ENCODE results near the gene NFASC. TPM values are rescaled to one million over a fixed set of nuclear protein-coding genes. Genes with fewer than 3 reads are reported as not detected.

NFASC gene
- total and polyA plus RNA-seq, 4 donors, result 4.3 to 92.7 (median 32.8) TPM

- H3K27me3 ChIP-seq (ENCODE audit: control insufficient read depth in 1 of 2, insufficient read depth in 2 of 2, low read length in 1 of 2), result no peaks in the 10 kb centered on the region
- no peaks in the 10 kb centered on the region for H3K4me1 ChIP-seq (ENCODE audit: control insufficient read depth in 1 of 2, insufficient read depth in 2 of 2, low read length in 2 of 2)
- peaks cover 1% of the 10 kb centered on the region for H3K9me3 ChIP-seq (ENCODE audit: control insufficient read depth, low read length)
- H3K27ac ChIP-seq (ENCODE audit: low read depth in 1 of 2, low read length in 2 of 2), result no peak overlapping the region
- intact Hi-C loops (cut with DNase I), result no loop called here
- ATAC-seq (ENCODE audit: low FRiP score), result no peak
- no peak for DNase-seq
- H3K4me3 ChIP-seq (ENCODE audit: low read length in 2 of 2), result no peak overlapping the region
- no peaks in the 10 kb centered on the region for H3K36me3 ChIP-seq (ENCODE audit: control insufficient read depth in 1 of 2, insufficient read depth in 2 of 2, low read length in 1 of 2)
- 4 to 9% methylated on average over 5 of the region's 5 CpGs for WGBS, 2 donors
Measured at GRCh38 chr1:204959374-204959773, 88.7 kb downstream of the NFASC start.

GRCh38 chr1:204959836-204960235 is 89.2 kb downstream of the NFASC start:
- Histone ChIP-seq H3K27ac (ENCODE audit: low read depth in 1 of 2, low read length in 2 of 2) (no peak overlapping the region), H3K36me3 (ENCODE audit: control insufficient read depth in 1 of 2, insufficient read depth in 2 of 2, low read length in 1 of 2) (no peaks in the 10 kb centered on the region), H3K4me1 (ENCODE audit: control insufficient read depth in 1 of 2, insufficient read depth in 2 of 2, low read length in 2 of 2) (no peaks in the 10 kb centered on the region), H3K4me3 (ENCODE audit: low read length in 2 of 2) (no peak overlapping the region), H3K9me3 (ENCODE audit: control insufficient read depth, low read length) (peaks cover 1% of the 10 kb centered on the region), H3K27me3 (ENCODE audit: control insufficient read depth in 1 of 2, insufficient read depth in 2 of 2, low read length in 1 of 2) (no peaks in the 10 kb centered on the region)
- 8 to 13% methylated on average over 2 of the region's 2 CpGs for WGBS, 2 donors
- DNase-seq (no peak), ATAC-seq (ENCODE audit: low FRiP score) (no peak)
- intact Hi-C loops (cut with DNase I), result no loop called here

- DNase-seq (no peak), ATAC-seq (ENCODE audit: low FRiP score) (no peak)
- H3K27me3 ChIP-seq (ENCODE audit: control insufficient read depth in 1 of 2, insufficient read depth in 2 of 2, low read length in 1 of 2), result no peaks in the 10 kb centered on the region
- peaks cover 1% of the 10 kb centered on the region for H3K9me3 ChIP-seq (ENCODE audit: control insufficient read depth, low read length)
- WGBS, 2 donors, result 75 to 78% methylated on average over 8 of the region's 8 CpGs
- H3K4me1 ChIP-seq (ENCODE audit: control insufficient read depth in 1 of 2, insufficient read depth in 2 of 2, low read length in 2 of 2), result no peaks in the 10 kb centered on the region
- intact Hi-C loops (cut with DNase I), result no loop called here
- no peak overlapping the region for H3K4me3 ChIP-seq (ENCODE audit: low read length in 2 of 2)
- H3K36me3 ChIP-seq (ENCODE audit: control insufficient read depth in 1 of 2, insufficient read depth in 2 of 2, low read length in 1 of 2), result no peaks in the 10 kb centered on the region
- H3K27ac ChIP-seq (ENCODE audit: low read depth in 1 of 2, low read length in 2 of 2), result no peak overlapping the region
Measured at GRCh38 chr1:204960306-204961125, 89.9 kb downstream of the NFASC start.

- no peak for ATAC-seq (ENCODE audit: low FRiP score)
- H3K4me1 ChIP-seq (ENCODE audit: control insufficient read depth in 1 of 2, insufficient read depth in 2 of 2, low read length in 2 of 2), result no peaks in the 10 kb centered on the region
- H3K36me3 ChIP-seq (ENCODE audit: control insufficient read depth in 1 of 2, insufficient read depth in 2 of 2, low read length in 1 of 2), result no peaks in the 10 kb centered on the region
- no peak for DNase-seq
- H3K27me3 ChIP-seq (ENCODE audit: control insufficient read depth in 1 of 2, insufficient read depth in 2 of 2, low read length in 1 of 2), result no peaks in the 10 kb centered on the region
- H3K27ac ChIP-seq (ENCODE audit: low read depth in 1 of 2, low read length in 2 of 2), result no peak overlapping the region
- peaks cover 1% of the 10 kb centered on the region for H3K9me3 ChIP-seq (ENCODE audit: control insufficient read depth, low read length)
- H3K4me3 ChIP-seq (ENCODE audit: low read length in 2 of 2), result no peak overlapping the region
- WGBS, 2 donors, result 54 to 72% methylated on average over 8 of the region's 8 CpGs
- intact Hi-C loops (cut with DNase I), result no loop called here
Measured at GRCh38 chr1:204961765-204962419, 91.2 kb downstream of the NFASC start.

DNA sequence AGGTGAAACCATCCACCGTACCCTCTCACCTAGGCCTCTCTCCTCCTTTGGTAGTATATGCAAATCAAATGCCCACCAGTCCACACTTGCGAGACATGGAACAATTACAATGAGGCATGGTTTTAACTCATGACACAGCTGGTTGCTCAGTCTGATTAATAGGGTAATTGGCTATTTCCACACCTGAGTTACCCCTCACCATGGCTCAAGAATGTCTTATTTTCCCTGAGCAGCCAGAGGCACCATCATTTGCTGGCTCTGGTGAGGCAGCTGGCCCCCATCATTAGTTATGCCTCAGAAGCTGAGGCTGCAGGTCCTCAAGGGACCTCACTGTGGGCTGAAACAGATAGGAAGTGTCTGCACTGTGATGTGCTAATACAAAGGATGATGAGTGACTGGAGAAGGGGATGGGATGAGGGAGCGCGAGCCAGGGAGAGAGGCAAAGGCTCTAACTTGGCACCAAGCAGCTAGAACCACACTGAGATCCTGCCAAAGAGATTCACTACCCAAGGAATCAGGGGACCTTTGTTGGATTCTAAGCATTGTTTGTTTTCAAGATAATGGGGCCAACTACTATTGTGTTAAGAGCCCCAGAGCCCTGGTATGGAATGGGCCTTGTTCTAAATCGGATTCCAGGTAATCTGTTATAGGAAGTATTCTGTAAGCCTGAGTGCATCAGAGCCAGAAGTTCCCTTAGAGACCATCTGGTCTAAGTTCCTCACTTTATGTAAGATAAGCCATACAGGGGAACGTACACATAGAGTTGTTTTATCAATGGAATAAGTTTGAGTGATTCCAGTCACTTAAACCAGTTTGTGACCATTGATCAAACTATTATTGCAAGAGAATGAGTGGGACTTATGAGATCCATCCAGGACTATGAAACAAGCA is 92.3 kb downstream of the NFASC start:
- intact Hi-C loops (cut with DNase I), result no loop called here
- Histone ChIP-seq H3K9me3 (ENCODE audit: control insufficient read depth, low read length) (peaks cover 1% of the 10 kb centered on the region), H3K27ac (ENCODE audit: low read depth in 1 of 2, low read length in 2 of 2) (no peak overlapping the region), H3K4me1 (ENCODE audit: control insufficient read depth in 1 of 2, insufficient read depth in 2 of 2, low read length in 2 of 2) (no peaks in the 10 kb centered on the region), H3K4me3 (ENCODE audit: low read length in 2 of 2) (no peak overlapping the region), H3K36me3 (ENCODE audit: control insufficient read depth in 1 of 2, insufficient read depth in 2 of 2, low read length in 1 of 2) (no peaks in the 10 kb centered on the region), H3K27me3 (ENCODE audit: control insufficient read depth in 1 of 2, insufficient read depth in 2 of 2, low read length in 1 of 2) (no peaks in the 10 kb centered on the region)
- DNase-seq, result no peak
- ATAC-seq (ENCODE audit: low FRiP score), result no peak
- 83 to 85% methylated on average over 6 of the region's 6 CpGs for WGBS, 2 donors

DNA sequence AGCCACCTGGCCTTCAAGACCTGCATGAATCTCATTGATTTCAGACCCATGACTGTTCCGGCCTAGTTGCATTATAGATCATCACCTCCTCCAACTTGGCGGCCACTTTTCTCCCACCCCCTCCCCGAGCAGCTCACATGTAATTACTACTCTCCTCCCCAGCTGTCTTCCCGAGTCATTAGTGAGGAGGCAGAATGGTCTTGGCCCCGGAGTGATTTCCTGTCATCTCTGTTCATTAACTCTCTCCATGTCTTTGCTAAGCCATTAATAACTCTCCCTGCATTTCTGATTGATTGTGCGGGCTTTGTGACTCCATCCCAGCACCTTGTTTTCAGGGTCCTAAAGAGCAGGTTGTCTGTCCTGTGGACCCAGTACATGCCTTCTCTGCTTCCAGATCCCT is 96.8 kb downstream of the NFASC start:
- DNase-seq (no peak), ATAC-seq (ENCODE audit: low FRiP score) (no peak)
- Histone ChIP-seq H3K9me3 (ENCODE audit: control insufficient read depth, low read length) (peaks cover 1% of the 10 kb centered on the region), H3K4me3 (ENCODE audit: low read length in 2 of 2) (no peak overlapping the region), H3K36me3 (ENCODE audit: control insufficient read depth in 1 of 2, insufficient read depth in 2 of 2, low read length in 1 of 2) (no peaks in the 10 kb centered on the region), H3K27ac (ENCODE audit: low read depth in 1 of 2, low read length in 2 of 2) (no peak overlapping the region), H3K4me1 (ENCODE audit: control insufficient read depth in 1 of 2, insufficient read depth in 2 of 2, low read length in 2 of 2) (no peaks in the 10 kb centered on the region), H3K27me3 (ENCODE audit: control insufficient read depth in 1 of 2, insufficient read depth in 2 of 2, low read length in 1 of 2) (no peaks in the 10 kb centered on the region)
- 58 to 60% methylated on average over 6 of the region's 6 CpGs for WGBS, 2 donors
- intact Hi-C loops (cut with DNase I), result no loop called here

- DNase-seq, result no peak
- H3K27ac ChIP-seq (ENCODE audit: low read depth in 1 of 2, low read length in 2 of 2), result no peak overlapping the region
- no peaks in the 10 kb centered on the region for H3K9me3 ChIP-seq (ENCODE audit: control insufficient read depth, low read length)
- no peak for ATAC-seq (ENCODE audit: low FRiP score)
- H3K27me3 ChIP-seq (ENCODE audit: control insufficient read depth in 1 of 2, insufficient read depth in 2 of 2, low read length in 1 of 2), result no peaks in the 10 kb centered on the region
- no peaks in the 10 kb centered on the region for H3K4me1 ChIP-seq (ENCODE audit: control insufficient read depth in 1 of 2, insufficient read depth in 2 of 2, low read length in 2 of 2)
- intact Hi-C loops (cut with DNase I), result no loop called here
- H3K36me3 ChIP-seq (ENCODE audit: control insufficient read depth in 1 of 2, insufficient read depth in 2 of 2, low read length in 1 of 2), result no peaks in the 10 kb centered on the region
- WGBS, 2 donors, result 87 to 88% methylated on average over 10 of the region's 10 CpGs
- no peak overlapping the region for H3K4me3 ChIP-seq (ENCODE audit: low read length in 2 of 2)
Measured at GRCh38 chr1:204968135-204968534, 97.5 kb downstream of the NFASC start.

DNA sequence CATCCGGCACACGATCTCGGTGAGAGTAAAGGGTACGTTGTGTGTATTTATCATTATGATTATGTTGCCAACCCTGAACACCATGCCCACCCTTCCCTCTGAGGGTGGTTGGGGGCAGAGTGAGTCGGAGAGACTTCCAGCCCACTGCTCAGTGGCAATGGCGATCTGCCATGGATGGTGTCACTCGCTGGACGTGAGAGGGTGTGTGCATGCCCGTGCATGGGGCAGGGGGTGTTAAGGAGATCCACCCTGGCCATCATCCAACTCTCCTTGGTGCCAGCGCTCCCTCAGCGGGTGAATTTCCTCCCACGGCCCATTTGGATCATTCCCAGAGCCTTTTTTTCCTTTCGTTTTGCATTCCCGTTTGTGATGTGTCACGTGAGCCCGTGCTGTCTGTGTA is 98.3 kb downstream of the NFASC start:
- Histone ChIP-seq H3K27me3 (ENCODE audit: control insufficient read depth in 1 of 2, insufficient read depth in 2 of 2, low read length in 1 of 2) (no peaks in the 10 kb centered on the region), H3K27ac (ENCODE audit: low read depth in 1 of 2, low read length in 2 of 2) (no peak overlapping the region), H3K4me3 (ENCODE audit: low read length in 2 of 2) (no peak overlapping the region), H3K9me3 (ENCODE audit: control insufficient read depth, low read length) (no peaks in the 10 kb centered on the region), H3K4me1 (ENCODE audit: control insufficient read depth in 1 of 2, insufficient read depth in 2 of 2, low read length in 2 of 2) (no peaks in the 10 kb centered on the region), H3K36me3 (ENCODE audit: control insufficient read depth in 1 of 2, insufficient read depth in 2 of 2, low read length in 1 of 2) (no peaks in the 10 kb centered on the region)
- no peak for DNase-seq
- ATAC-seq (ENCODE audit: low FRiP score), result no peak
- 73 to 80% methylated on average over 16 of the region's 16 CpGs for WGBS, 2 donors
- intact Hi-C loops (cut with DNase I), result no loop called here

Data from aorta (tissue), 5 donors.